ENCODE results near the gene ELOVL3. TPM values are rescaled to one million over a fixed set of nuclear protein-coding genes. Genes with fewer than 3 reads are reported as not detected.
A peak's percentile ranks its signal among the peaks of the same experiment; 100 is the strongest.

Gene ELOVL3
- total RNA-seq, 1 experiment from 2014 or later: 0.17 TPM

- ChIA-PET CTCF (interaction anchor here (0.7 to 18.9 kb wide), 10 partner anchors 9 to 354 kb away, joined by 3 to 906 read pairs (median 4); no protein-coding TSS in a partner anchor), POLR2A (interaction anchor here (1.3 to 1.4 kb wide), 2 partner anchors 10 to 110 kb away, joined by 3 to 4 read pairs; no protein-coding TSS in a partner anchor)
- peaks cover 27% of the 10 kb centered on the region for H3K4me1 Mint-ChIP-seq
- peak; percentile 60 for ATAC-seq
- peak within 1 kb of the TSS; percentile 71 for H3K4me3 Mint-ChIP-seq
- no peaks in the 10 kb centered on the region for H3K9me3 Mint-ChIP-seq
- no peak within 1 kb of the TSS for H3K27ac Mint-ChIP-seq
- DNase-seq (ENCODE audit: low spot score): peak; percentile 97
- H3K36me3 Mint-ChIP-seq: no peaks in the 10 kb centered on the region
- H3K27me3 Mint-ChIP-seq (ENCODE audit: low read depth): peaks cover 80% of the 10 kb centered on the region
- TF ChIP-seq AR (CRISPR knock-in tag; IDR thresholded peaks at IDR 0.05) (no peak), JAZF1 (CRISPR knock-in tag; IDR thresholded peaks at IDR 0.05) (no peak), FOXP1 (CRISPR knock-in tag; IDR thresholded peaks at IDR 0.05; ENCODE audit: borderline replicate concordance) (peak; percentile 81; the same call in 1 of the 2 replicates), USF2 (CRISPR knock-in tag; IDR thresholded peaks at IDR 0.05) (peak; percentile 74), FOXK1 (CRISPR knock-in tag; IDR thresholded peaks at IDR 0.05) (no peak), E2F5 (CRISPR knock-in tag; IDR thresholded peaks at IDR 0.05) (peak; percentile 33; the same call in 1 of the 2 replicates), AFF4 (CRISPR knock-in tag; IDR thresholded peaks at IDR 0.05; ENCODE audit: borderline replicate concordance) (no peak), RORB (CRISPR knock-in tag; IDR thresholded peaks at IDR 0.05) (no peak), USF1 (CRISPR knock-in tag; IDR thresholded peaks at IDR 0.05) (peak; percentile 71), SMAD4 (CRISPR knock-in tag; IDR thresholded peaks at IDR 0.05) (no peak), ZNF396 (CRISPR knock-in tag; IDR thresholded peaks at IDR 0.05; ENCODE audit: borderline replicate concordance) (no peak), TP53 (CRISPR knock-in tag; IDR thresholded peaks at IDR 0.05) (no peak), MAX (CRISPR knock-in tag; IDR thresholded peaks at IDR 0.05) (peak; percentile 61; the same call in 1 of the 2 replicates), ELF4 (CRISPR knock-in tag; IDR thresholded peaks at IDR 0.05; ENCODE audit: low read depth) (no peak), CBFB (CRISPR knock-in tag; IDR thresholded peaks at IDR 0.05; ENCODE audit: low read depth) (no peak), PRDM15 (CRISPR knock-in tag; IDR thresholded peaks at IDR 0.05) (no peak), ARID4B (CRISPR knock-in tag; IDR thresholded peaks at IDR 0.05; ENCODE audit: borderline replicate concordance) (0 out of 2 replicates have a peak, but pooled peaks have one; percentile 32), NFATC4 (CRISPR knock-in tag; IDR thresholded peaks at IDR 0.05) (no peak), SOX15 (CRISPR knock-in tag; IDR thresholded peaks at IDR 0.05) (no peak)
Measured at GRCh38 chr10:102241444-102242117, 15.5 kb downstream of the ELOVL3 start, which contains the start of gene PITX3. PITX3 (minus strand) TSS chr10:102241512; CDS start chr10:102232080, 9,432 bp downstream.
